ENCODE measurements around the gene LMNB1. TPM values are rescaled to one million over a fixed set of nuclear protein-coding genes. Genes with fewer than 3 reads are reported as not detected.

The LMNB1 gene
- total RNA-seq, 1 donor from 2014 or later, result 9.6 TPM

Other genes starting within 250 kb of the LMNB1 start
- 29.7 and 58.8 TPM in 2 replicates for gene ALDH7A1, start 181.9 kb upstream of the LMNB1 start, total RNA-seq
- 66.9 and 70.2 TPM in 2 replicates for gene PHAX, start 176.2 kb upstream of the LMNB1 start, total RNA-seq